ENCODE results near the gene DNAH17. TPM values are rescaled to one million over a fixed set of nuclear protein-coding genes. Genes with fewer than 3 reads are reported as not detected.

Gene DNAH17
- total RNA-seq, 2 experiments from 2014 or later: 0.03 to 0.44 TPM

GRCh38 chr17:78526231-78527025, 50.8 kb downstream of the DNAH17 start:
- H3K27ac Mint-ChIP-seq: no peak overlapping the region
- DNase-seq: no peak
- H3K27me3 Mint-ChIP-seq: peaks cover under 1% of the 10 kb centered on the region
- H3K4me1 Mint-ChIP-seq: peaks cover 2% of the 10 kb centered on the region
- no peak for ATAC-seq (ENCODE audit: low read depth)
- no peaks in the 10 kb centered on the region for H3K9me3 Mint-ChIP-seq
- no peaks in the 10 kb centered on the region for H3K36me3 Mint-ChIP-seq
- POLR2A ChIA-PET: no interaction called here
- no peak overlapping the region for H3K4me3 Mint-ChIP-seq

GRCh38 chr17:78525511-78526160, 51.6 kb downstream of the DNAH17 start:
- H3K36me3 Mint-ChIP-seq: no peaks in the 10 kb centered on the region
- DNase-seq (no peak), ATAC-seq (ENCODE audit: low read depth) (no peak)
- peaks cover 2% of the 10 kb centered on the region for H3K4me1 Mint-ChIP-seq
- H3K4me3 Mint-ChIP-seq: no peak overlapping the region
- POLR2A ChIA-PET: no interaction called here
- no peaks in the 10 kb centered on the region for H3K9me3 Mint-ChIP-seq
- no peak overlapping the region for H3K27ac Mint-ChIP-seq
- H3K27me3 Mint-ChIP-seq: peaks cover 7% of the 10 kb centered on the region

GRCh38 chr17:78524870-78525510, 52.2 kb downstream of the DNAH17 start:
- ATAC-seq (ENCODE audit: low read depth): no peak
- Mint-ChIP-seq H3K27ac (no peak overlapping the region), H3K4me3 (no peak overlapping the region), H3K27me3 (peaks cover 12% of the 10 kb centered on the region), H3K36me3 (no peaks in the 10 kb centered on the region), H3K4me1 (peaks cover 2% of the 10 kb centered on the region), H3K9me3 (no peaks in the 10 kb centered on the region)
- DNase-seq: no peak
- POLR2A ChIA-PET: no interaction called here

GRCh38 chr17:78523934-78524655, 53.1 kb downstream of the DNAH17 start:
- Mint-ChIP-seq H3K27me3 (peaks cover 19% of the 10 kb centered on the region), H3K27ac (no peak overlapping the region), H3K4me1 (peaks cover 2% of the 10 kb centered on the region), H3K36me3 (no peaks in the 10 kb centered on the region), H3K4me3 (no peak overlapping the region), H3K9me3 (no peaks in the 10 kb centered on the region)
- ATAC-seq (ENCODE audit: low read depth): no peak
- POLR2A ChIA-PET: no interaction called here
- no peak for DNase-seq

- no peak overlapping the region for H3K4me3 Mint-ChIP-seq
- no peak overlapping the region for H3K27ac Mint-ChIP-seq
- POLR2A ChIA-PET: no interaction called here
- no peaks in the 10 kb centered on the region for H3K9me3 Mint-ChIP-seq
- H3K36me3 Mint-ChIP-seq: no peaks in the 10 kb centered on the region
- peaks cover 20% of the 10 kb centered on the region for H3K27me3 Mint-ChIP-seq
- H3K4me1 Mint-ChIP-seq: peaks cover 2% of the 10 kb centered on the region
- no peak for ATAC-seq (ENCODE audit: low read depth)
- no peak for DNase-seq
These were observed 55.0 kb downstream of the DNAH17 start for GRCh38 chr17:78522031-78522809.

GRCh38 chr17:78517421-78517820, 59.8 kb downstream of the DNAH17 start:
- Mint-ChIP-seq H3K27ac (no peak overlapping the region), H3K4me1 (no peaks in the 10 kb centered on the region), H3K9me3 (no peaks in the 10 kb centered on the region), H3K27me3 (peaks cover 20% of the 10 kb centered on the region), H3K4me3 (no peak overlapping the region), H3K36me3 (no peaks in the 10 kb centered on the region)
- ATAC-seq (ENCODE audit: low read depth): no peak
- POLR2A ChIA-PET: no interaction called here
- DNase-seq: no peak

GRCh38 chr17:78515480-78515879, 61.7 kb downstream of the DNAH17 start:
- no peak overlapping the region for H3K4me3 Mint-ChIP-seq

GRCh38 chr17:78514521-78514920, 62.7 kb downstream of the DNAH17 start:
- H3K9me3 Mint-ChIP-seq: no peaks in the 10 kb centered on the region
- ATAC-seq (ENCODE audit: low read depth) (no peak), DNase-seq (no peak)
- H3K27ac Mint-ChIP-seq: no peak overlapping the region
- no peaks in the 10 kb centered on the region for H3K36me3 Mint-ChIP-seq
- no peak overlapping the region for H3K4me3 Mint-ChIP-seq
- peaks cover 5% of the 10 kb centered on the region for H3K27me3 Mint-ChIP-seq
- H3K4me1 Mint-ChIP-seq: no peaks in the 10 kb centered on the region
- POLR2A ChIA-PET: no interaction called here

More at GRCh38 chr17:78515480-78515879, 61.7 kb downstream of the DNAH17 start:
- POLR2A ChIA-PET: no interaction called here
- Mint-ChIP-seq H3K9me3 (no peaks in the 10 kb centered on the region), H3K27ac (no peak overlapping the region), H3K27me3 (peaks cover 12% of the 10 kb centered on the region), H3K4me1 (no peaks in the 10 kb centered on the region), H3K36me3 (no peaks in the 10 kb centered on the region)
- DNase-seq (no peak), ATAC-seq (ENCODE audit: low read depth) (no peak)

GRCh38 chr17:78512976-78513375, 64.2 kb downstream of the DNAH17 start:
- POLR2A ChIA-PET: no interaction called here
- H3K27me3 Mint-ChIP-seq: no peaks in the 10 kb centered on the region
- no peaks in the 10 kb centered on the region for H3K9me3 Mint-ChIP-seq
- DNase-seq (no peak), ATAC-seq (ENCODE audit: low read depth) (no peak)
- H3K27ac Mint-ChIP-seq: no peak overlapping the region
- no peak overlapping the region for H3K4me3 Mint-ChIP-seq
- no peaks in the 10 kb centered on the region for H3K4me1 Mint-ChIP-seq
- H3K36me3 Mint-ChIP-seq: no peaks in the 10 kb centered on the region

GRCh38 chr17:78510141-78511075, 66.8 kb downstream of the DNAH17 start:
- no peaks in the 10 kb centered on the region for H3K4me1 Mint-ChIP-seq
- H3K36me3 Mint-ChIP-seq: no peaks in the 10 kb centered on the region
- DNase-seq: no peak
- H3K27ac Mint-ChIP-seq: no peak overlapping the region
- ATAC-seq (ENCODE audit: low read depth): no peak
- no peaks in the 10 kb centered on the region for H3K9me3 Mint-ChIP-seq
- POLR2A ChIA-PET: no interaction called here
- H3K4me3 Mint-ChIP-seq: no peak overlapping the region
- no peaks in the 10 kb centered on the region for H3K27me3 Mint-ChIP-seq

GRCh38 chr17:78507526-78507925, 69.7 kb downstream of the DNAH17 start:
- Mint-ChIP-seq H3K36me3 (no peaks in the 10 kb centered on the region), H3K4me3 (no peak overlapping the region), H3K27me3 (no peaks in the 10 kb centered on the region), H3K4me1 (no peaks in the 10 kb centered on the region), H3K27ac (no peak overlapping the region), H3K9me3 (no peaks in the 10 kb centered on the region)
- POLR2A ChIA-PET: no interaction called here
- ATAC-seq (ENCODE audit: low read depth): no peak
- DNase-seq: no peak
